Endothelial cell of hepatic sinusoid (primary cell): ENCODE measurements around the gene GLG1.
"Not testable (repeated sequence)": the region's sequence is repeated elsewhere in the genome, so short reads cannot be mapped to it uniquely, and the experiment has no call there.

ENCODE experiments used
- in situ Hi-C: cut with HindIII; loops from 2 replicates; pipeline ENCODE4 v1.10.0; 2017; ENCODE audit warnings: low sequenced_read_pairs

Gene GLG1

GRCh38 chr16:74606521-74607309, at the start of gene GLG1:
Gene GLG1, minus strand, starts transcription at chr16:74607114. Its CDS starts 20 bp downstream, at chr16:74607094.
- in situ Hi-C loops: loop anchor here (5.0 kb wide), 1 partner anchor 44 kb away; no protein-coding TSS in a partner anchor

GRCh38 chr16:74654536-74655050, 47.7 kb upstream of the GLG1 start:
- in situ Hi-C loops: no loop called here

- in situ Hi-C loops: not testable (repeated sequence)
These were observed 46.0 kb upstream of the GLG1 start for GRCh38 chr16:74652883-74653282.

- in situ Hi-C loops: no loop called here
These were observed 45.3 kb upstream of the GLG1 start for GRCh38 chr16:74652249-74652648.

- in situ Hi-C loops: no loop called here
These were observed 44.9 kb upstream of the GLG1 start for GRCh38 chr16:74651841-74652240.

GRCh38 chr16:74650966-74651567, 44.2 kb upstream of the GLG1 start:
- in situ Hi-C loops: no loop called here

- in situ Hi-C loops: no loop called here
These were observed 43.1 kb upstream of the GLG1 start for GRCh38 chr16:74649839-74650504.

- in situ Hi-C loops: no loop called here
These were observed 35.1 kb upstream of the GLG1 start for GRCh38 chr16:74641969-74642368.

GRCh38 chr16:74637742-74638453, 31.0 kb upstream of the GLG1 start:
- in situ Hi-C loops: no loop called here

- in situ Hi-C loops: no loop called here
These were observed 28.4 kb upstream of the GLG1 start for GRCh38 chr16:74635303-74635702.

- in situ Hi-C loops: no loop called here
These were observed 26.8 kb upstream of the GLG1 start for GRCh38 chr16:74633686-74634085.

- in situ Hi-C loops: no loop called here
These were observed 20.7 kb upstream of the GLG1 start for GRCh38 chr16:74627506-74628220.

- in situ Hi-C loops: no loop called here
These were observed 20.0 kb upstream of the GLG1 start for GRCh38 chr16:74626741-74627416.

GRCh38 chr16:74625500-74626350, 18.8 kb upstream of the GLG1 start:
- in situ Hi-C loops: no loop called here

- in situ Hi-C loops: no loop called here
These were observed 16.9 kb upstream of the GLG1 start for GRCh38 chr16:74623839-74624235.

- in situ Hi-C loops: no loop called here
These were observed 16.4 kb upstream of the GLG1 start for GRCh38 chr16:74623214-74623838.

- in situ Hi-C loops: no loop called here
These were observed 15.1 kb upstream of the GLG1 start for GRCh38 chr16:74622005-74622404.

- in situ Hi-C loops: no loop called here
These were observed 10.4 kb upstream of the GLG1 start for GRCh38 chr16:74617206-74617788.
